ENCODE data around the gene RAB1A.
A peak's percentile ranks its signal among the peaks of the same experiment; 100 is the strongest.

The RAB1A gene

GRCh38 chr2:65085148-65085547 is 44.8 kb downstream of the RAB1A start:
- no peak for DNase-seq

GRCh38 chr2:65081232-65081685 is 48.6 kb downstream of the RAB1A start:
- DNase-seq: no peak

GRCh38 chr2:65079017-65079416 is 50.9 kb downstream of the RAB1A start:
- no peak for DNase-seq

GRCh38 chr2:65077898-65078297 is 52.0 kb downstream of the RAB1A start:
- peak; percentile 52 for DNase-seq

GRCh38 chr2:65076345-65076710 is 53.6 kb downstream of the RAB1A start:
- peak; percentile 37 for DNase-seq

GRCh38 chr2:65075605-65076344 is 54.1 kb downstream of the RAB1A start:
- DNase-seq: peak; percentile 43

- no peak for DNase-seq
These were observed 54.7 kb downstream of the RAB1A start for GRCh38 chr2:65075176-65075575.

- peak; percentile 36 for DNase-seq
These were observed 55.9 kb downstream of the RAB1A start for GRCh38 chr2:65073879-65074565.

GRCh38 chr2:65072181-65072970 is 57.5 kb downstream of the RAB1A start:
- DNase-seq: peak; percentile 45

- DNase-seq: peak; percentile 47
These were observed 58.3 kb downstream of the RAB1A start for GRCh38 chr2:65071499-65072180.

GRCh38 chr2:65070856-65071255 is 59.0 kb downstream of the RAB1A start:
- DNase-seq: peak; percentile 52

- DNase-seq: peak; percentile 61
These were observed 59.6 kb downstream of the RAB1A start for GRCh38 chr2:65070172-65070830.

- DNase-seq: no peak
These were observed 60.5 kb downstream of the RAB1A start for GRCh38 chr2:65069439-65069824.

GRCh38 chr2:65067806-65068553 is 61.9 kb downstream of the RAB1A start:
- DNase-seq: no peak

GRCh38 chr2:65064728-65065552 is 65.0 kb downstream of the RAB1A start:
- DNase-seq: peak; percentile 67

GRCh38 chr2:65062843-65063825 is 66.8 kb downstream of the RAB1A start:
- no peak for DNase-seq

GRCh38 chr2:65061910-65062339 is 68.0 kb downstream of the RAB1A start:
- no peak for DNase-seq

GRCh38 chr2:65061146-65061909 is 68.6 kb downstream of the RAB1A start:
- DNase-seq: no peak

GRCh38 chr2:65059071-65059470 is 70.8 kb downstream of the RAB1A start:
- no peak for DNase-seq

Measured in activated effector memory CD4-positive, alpha-beta T cell treated with anti-CD3 and anti-CD28 coated beads, Interleukin-2, amount 50 U/mL, for 16 hours (primary cell).